ENCODE results near the gene USP47.
A peak's percentile ranks its signal among the peaks of the same experiment; 100 is the strongest.

GRCh38 chr11:12005476-12005875 lies 163.7 kb downstream of the USP47 start:
- TF ChIP-seq CTCF (IDR thresholded peaks at IDR 0.05) (no peak), POLR2AphosphoS5 (IDR thresholded peaks at IDR 0.05) (peak in 2 of 4 donors; percentile 21 to 23)
